NCI-H146 treated with DMSO at 0.1 percent for 48 hours (cell line): Measurements from ENCODE around the gene BCL2L13.
"Not testable (repeated sequence)": the region's sequence is repeated elsewhere in the genome, so short reads cannot be mapped to it uniquely, and the experiment has no call there.

Experiments used
- DNase-seq: peaks from one replicate; lab custom pipeline; 2025; ENCODE audit not compliant: unreplicated experiment; lab: John Stamatoyannopoulos, UW

The BCL2L13 gene

GRCh38 chr22:17694752-17695151 is 56.2 kb downstream of the BCL2L13 start:
- no peak for DNase-seq

- DNase-seq: no peak
Observed at GRCh38 chr22:17695986-17696385, 57.4 kb downstream of the BCL2L13 start.

GRCh38 chr22:17697196-17697595 is 58.6 kb downstream of the BCL2L13 start:
- DNase-seq: not testable (repeated sequence)

- not testable (repeated sequence) for DNase-seq
Observed at GRCh38 chr22:17698276-17698675, 59.7 kb downstream of the BCL2L13 start.

- no peak for DNase-seq
Observed at GRCh38 chr22:17698948-17699347, 60.4 kb downstream of the BCL2L13 start.

- no peak for DNase-seq
Observed at GRCh38 chr22:17699696-17700340, 61.3 kb downstream of the BCL2L13 start.

GRCh38 chr22:17700778-17701177 is 62.2 kb downstream of the BCL2L13 start:
- no peak for DNase-seq

- DNase-seq: no peak
Observed at GRCh38 chr22:17703811-17704210, 65.3 kb downstream of the BCL2L13 start.

GRCh38 chr22:17705546-17705945 is 67.0 kb downstream of the BCL2L13 start:
- DNase-seq: no peak

- no peak for DNase-seq
Observed at GRCh38 chr22:17705951-17706900, 67.7 kb downstream of the BCL2L13 start.

- DNase-seq: no peak
Observed at GRCh38 chr22:17706947-17707346, 68.4 kb downstream of the BCL2L13 start.

- DNase-seq: no peak
Observed at GRCh38 chr22:17707526-17707925, 69.0 kb downstream of the BCL2L13 start.

- no peak for DNase-seq
Observed at GRCh38 chr22:17710023-17710422, 71.5 kb downstream of the BCL2L13 start.

GRCh38 chr22:17712441-17712840 is 73.9 kb downstream of the BCL2L13 start:
- DNase-seq: no peak

- DNase-seq: no peak
Observed at GRCh38 chr22:17716529-17716928, 78.0 kb downstream of the BCL2L13 start.

GRCh38 chr22:17717708-17718107 is 79.2 kb downstream of the BCL2L13 start:
- DNase-seq: no peak

GRCh38 chr22:17719911-17720310 is 81.4 kb downstream of the BCL2L13 start:
- no peak for DNase-seq

- DNase-seq: no peak
Observed at GRCh38 chr22:17724241-17724640, 85.7 kb downstream of the BCL2L13 start.

GRCh38 chr22:17724678-17725499 is 86.3 kb downstream of the BCL2L13 start:
- no peak for DNase-seq

- DNase-seq: no peak
Observed at GRCh38 chr22:17725500-17725796, 86.9 kb downstream of the BCL2L13 start.
